H1 (cell line): ENCODE data around the gene ANGPTL2. TPM values are rescaled to one million over a fixed set of nuclear protein-coding genes. Genes with fewer than 3 reads are reported as not detected.

Experiments used
- JUND ChIP-seq: IDR thresholded peaks from 2 replicates; pipeline ENCODE4 v1.6.1; 2011; ENCODE audit warnings: mild to moderate bottlenecking, improper control_type of control experiment, low read length
- SUZ12 ChIP-seq: fragments of 200-600 bp; sonication (generic); IDR thresholded peaks from 2 replicates; pipeline ENCODE4 v1.6.1; 2012; ENCODE audit warnings: mild to moderate bottlenecking, inconsistent platforms, low read length, moderate library complexity, mixed read lengths
- polyA plus RNA-seq, 7 experiments: library from polyadenylated mRNA; depleted of rRNA in 3 of 7; stranded (reverse) in 5 of 7; unstranded in 2 of 7; fragments of >200 nt in 5 of 7; fragments of 200-250 nt in 2 of 7; gene quantifications; 1 replicate in 5 of 7; 2 replicates in 1 of 7; 4 replicates in 1 of 7; pipeline versions ENCODE4 v1.2.1 to v1.2.3, GENCODE V29; 2011 to 2013; ENCODE audit warnings: missing spikeins in 2 of 7, mixed read lengths in 2 of 7
- total RNA-seq: library from RNA; stranded (reverse); fragmentation: NEBNext Ultra II Directional; extraction: Animal tissue kit (Norgen Biotek cat#: 25700); gene quantifications from 2 replicates; pipeline ENCODE4 v1.2.1, GENCODE V29; 2021
- TF ChIP-seq, protein P1 (sequence below): fragments of 300-600 bp; sonication (generic); IDR thresholded peaks from 2 replicates; pipeline ENCODE4 v1.7.1; 2012; ENCODE audit warnings: low read length, moderate library complexity, mild to moderate bottlenecking, inconsistent platforms; ENCODE audit not compliant: insufficient replicate concordance

ANGPTL2 gene
- total and polyA plus RNA-seq, 2 of the 8 experiments (the other 6 are each of a cell fraction or from before 2014, with no cell fraction given) = 9.0 to 10.6 TPM

DNA sequence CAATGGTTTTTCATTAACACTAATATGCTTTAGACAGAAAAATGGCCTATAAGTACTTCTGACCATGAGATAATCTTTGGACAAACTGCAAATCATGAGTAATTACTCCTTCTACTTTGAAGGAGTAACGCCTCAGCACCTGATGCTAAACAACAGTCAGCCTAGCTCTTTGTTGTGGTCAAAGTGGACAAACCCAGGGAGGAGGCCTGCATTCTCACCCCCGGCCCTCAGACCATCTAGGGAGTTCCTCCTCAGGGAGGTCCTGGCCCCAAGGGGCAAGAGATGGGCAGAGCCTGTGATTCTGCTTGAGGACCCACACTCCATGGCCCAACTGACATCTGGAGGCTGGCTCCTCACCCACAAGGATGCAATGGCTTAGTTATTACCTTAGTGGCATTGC, 48.2 kb upstream of the ANGPTL2 start (continued):
- TF ChIP-seq, protein P1, sequence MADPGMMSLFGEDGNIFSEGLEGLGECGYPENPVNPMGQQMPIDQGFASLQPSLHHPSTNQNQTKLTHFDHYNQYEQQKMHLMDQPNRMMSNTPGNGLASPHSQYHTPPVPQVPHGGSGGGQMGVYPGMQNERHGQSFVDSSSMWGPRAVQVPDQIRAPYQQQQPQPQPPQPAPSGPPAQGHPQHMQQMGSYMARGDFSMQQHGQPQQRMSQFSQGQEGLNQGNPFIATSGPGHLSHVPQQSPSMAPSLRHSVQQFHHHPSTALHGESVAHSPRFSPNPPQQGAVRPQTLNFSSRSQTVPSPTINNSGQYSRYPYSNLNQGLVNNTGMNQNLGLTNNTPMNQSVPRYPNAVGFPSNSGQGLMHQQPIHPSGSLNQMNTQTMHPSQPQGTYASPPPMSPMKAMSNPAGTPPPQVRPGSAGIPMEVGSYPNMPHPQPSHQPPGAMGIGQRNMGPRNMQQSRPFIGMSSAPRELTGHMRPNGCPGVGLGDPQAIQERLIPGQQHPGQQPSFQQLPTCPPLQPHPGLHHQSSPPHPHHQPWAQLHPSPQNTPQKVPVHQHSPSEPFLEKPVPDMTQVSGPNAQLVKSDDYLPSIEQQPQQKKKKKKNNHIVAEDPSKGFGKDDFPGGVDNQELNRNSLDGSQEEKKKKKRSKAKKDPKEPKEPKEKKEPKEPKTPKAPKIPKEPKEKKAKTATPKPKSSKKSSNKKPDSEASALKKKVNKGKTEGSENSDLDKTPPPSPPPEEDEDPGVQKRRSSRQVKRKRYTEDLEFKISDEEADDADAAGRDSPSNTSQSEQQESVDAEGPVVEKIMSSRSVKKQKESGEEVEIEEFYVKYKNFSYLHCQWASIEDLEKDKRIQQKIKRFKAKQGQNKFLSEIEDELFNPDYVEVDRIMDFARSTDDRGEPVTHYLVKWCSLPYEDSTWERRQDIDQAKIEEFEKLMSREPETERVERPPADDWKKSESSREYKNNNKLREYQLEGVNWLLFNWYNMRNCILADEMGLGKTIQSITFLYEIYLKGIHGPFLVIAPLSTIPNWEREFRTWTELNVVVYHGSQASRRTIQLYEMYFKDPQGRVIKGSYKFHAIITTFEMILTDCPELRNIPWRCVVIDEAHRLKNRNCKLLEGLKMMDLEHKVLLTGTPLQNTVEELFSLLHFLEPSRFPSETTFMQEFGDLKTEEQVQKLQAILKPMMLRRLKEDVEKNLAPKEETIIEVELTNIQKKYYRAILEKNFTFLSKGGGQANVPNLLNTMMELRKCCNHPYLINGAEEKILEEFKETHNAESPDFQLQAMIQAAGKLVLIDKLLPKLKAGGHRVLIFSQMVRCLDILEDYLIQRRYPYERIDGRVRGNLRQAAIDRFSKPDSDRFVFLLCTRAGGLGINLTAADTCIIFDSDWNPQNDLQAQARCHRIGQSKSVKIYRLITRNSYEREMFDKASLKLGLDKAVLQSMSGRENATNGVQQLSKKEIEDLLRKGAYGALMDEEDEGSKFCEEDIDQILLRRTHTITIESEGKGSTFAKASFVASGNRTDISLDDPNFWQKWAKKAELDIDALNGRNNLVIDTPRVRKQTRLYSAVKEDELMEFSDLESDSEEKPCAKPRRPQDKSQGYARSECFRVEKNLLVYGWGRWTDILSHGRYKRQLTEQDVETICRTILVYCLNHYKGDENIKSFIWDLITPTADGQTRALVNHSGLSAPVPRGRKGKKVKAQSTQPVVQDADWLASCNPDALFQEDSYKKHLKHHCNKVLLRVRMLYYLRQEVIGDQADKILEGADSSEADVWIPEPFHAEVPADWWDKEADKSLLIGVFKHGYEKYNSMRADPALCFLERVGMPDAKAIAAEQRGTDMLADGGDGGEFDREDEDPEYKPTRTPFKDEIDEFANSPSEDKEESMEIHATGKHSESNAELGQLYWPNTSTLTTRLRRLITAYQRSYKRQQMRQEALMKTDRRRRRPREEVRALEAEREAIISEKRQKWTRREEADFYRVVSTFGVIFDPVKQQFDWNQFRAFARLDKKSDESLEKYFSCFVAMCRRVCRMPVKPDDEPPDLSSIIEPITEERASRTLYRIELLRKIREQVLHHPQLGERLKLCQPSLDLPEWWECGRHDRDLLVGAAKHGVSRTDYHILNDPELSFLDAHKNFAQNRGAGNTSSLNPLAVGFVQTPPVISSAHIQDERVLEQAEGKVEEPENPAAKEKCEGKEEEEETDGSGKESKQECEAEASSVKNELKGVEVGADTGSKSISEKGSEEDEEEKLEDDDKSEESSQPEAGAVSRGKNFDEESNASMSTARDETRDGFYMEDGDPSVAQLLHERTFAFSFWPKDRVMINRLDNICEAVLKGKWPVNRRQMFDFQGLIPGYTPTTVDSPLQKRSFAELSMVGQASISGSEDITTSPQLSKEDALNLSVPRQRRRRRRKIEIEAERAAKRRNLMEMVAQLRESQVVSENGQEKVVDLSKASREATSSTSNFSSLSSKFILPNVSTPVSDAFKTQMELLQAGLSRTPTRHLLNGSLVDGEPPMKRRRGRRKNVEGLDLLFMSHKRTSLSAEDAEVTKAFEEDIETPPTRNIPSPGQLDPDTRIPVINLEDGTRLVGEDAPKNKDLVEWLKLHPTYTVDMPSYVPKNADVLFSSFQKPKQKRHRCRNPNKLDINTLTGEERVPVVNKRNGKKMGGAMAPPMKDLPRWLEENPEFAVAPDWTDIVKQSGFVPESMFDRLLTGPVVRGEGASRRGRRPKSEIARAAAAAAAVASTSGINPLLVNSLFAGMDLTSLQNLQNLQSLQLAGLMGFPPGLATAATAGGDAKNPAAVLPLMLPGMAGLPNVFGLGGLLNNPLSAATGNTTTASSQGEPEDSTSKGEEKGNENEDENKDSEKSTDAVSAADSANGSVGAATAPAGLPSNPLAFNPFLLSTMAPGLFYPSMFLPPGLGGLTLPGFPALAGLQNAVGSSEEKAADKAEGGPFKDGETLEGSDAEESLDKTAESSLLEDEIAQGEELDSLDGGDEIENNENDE = no peak
- TF ChIP-seq SUZ12 (no peak), JUND (no peak)
